Measurements from ENCODE around the gene ANXA1. TPM values are rescaled to one million over a fixed set of nuclear protein-coding genes. Genes with fewer than 3 reads are reported as not detected.

The ANXA1 gene
- total and polyA plus RNA-seq, 2 of the 13 experiments (the other 11 are each of a cell fraction or from before 2014, with no cell fraction given) = 0.15 to 0.20 TPM

GRCh38 chr9:73158723-73159122, 7.1 kb downstream of the ANXA1 start:
- in situ Hi-C loops (cut with HindIII; ENCODE audit: extremely low pct_ligation_motif_present, low pct_unique_long_range_greater_than_20kb) = no loop called here
- Histone ChIP-seq H3K9ac (ENCODE audit: insufficient read depth, low read depth, low read length) (no peak overlapping the region), H3K4me1 (ENCODE audit: insufficient read depth, low read length) (no peaks in the 10 kb centered on the region), H3K27ac (ENCODE audit: extremely low read length, insufficient read depth, low read length) (no peak overlapping the region), H3K4me2 (ENCODE audit: low read depth, low read length) (no peak overlapping the region), H4K20me1 (ENCODE audit: insufficient read depth, low read length) (no peaks in the 10 kb centered on the region), H3K9me3 (ENCODE audit: low read length) (no peaks in the 10 kb centered on the region), H3K79me2 (ENCODE audit: insufficient read depth, low read length) (no peaks in the 10 kb centered on the region), H3K36me3 (replicated peaks in 1 of 2; ENCODE audit: control insufficient read depth in 1 of 2, insufficient read depth in 2 of 2, low read length in 2 of 2) (no peaks in the 10 kb centered on the region), H2AFZ (ENCODE audit: low read length) (no peak overlapping the region), H3K27me3 (ENCODE audit: control insufficient read depth in 1 of 2, insufficient read depth in 2 of 2, low read length in 2 of 2) (no peaks in the 10 kb centered on the region), H3K4me3 (replicated peaks in 1 of 3; ENCODE audit: insufficient read depth in 1 of 3, low read depth in 2 of 3, low read length in 3 of 3) (no peak overlapping the region)
- WGBS (ENCODE audit: low lambda C conversion rate) = 7% methylated on average over 6 of the region's 6 CpGs
- intact Hi-C loops (cut with micrococcal nuclease; ENCODE audit: unreplicated experiment) = no loop called here
- DNase-seq (ENCODE audit: low spot score) = no peak
- ATAC-seq = no peak
- POLR2A ChIA-PET = no interaction called here
- no TSS peak for BruUV-seq (replicated peaks)
- FAIRE-seq = no peak
- CTCF ChIA-PET (ENCODE audit: low intra/inter-chr PET ratio, low total read pairs) = no interaction called here
- TF ChIP-seq ZKSCAN5 (CRISPR knock-in tag; IDR thresholded peaks at IDR 0.05) = no peak
- TF ChIP-seq ZBTB33 (CRISPR knock-in tag; IDR thresholded peaks at IDR 0.05) = no peak
- no peak for TF ChIP-seq NPAS2 (CRISPR knock-in tag; IDR thresholded peaks at IDR 0.05; ENCODE audit: borderline replicate concordance)
- no peak for TF ChIP-seq RBM39 (IDR thresholded peaks at IDR 0.05; ENCODE audit: low read depth, low read length, poor library complexity, severe bottlenecking)

DNA sequence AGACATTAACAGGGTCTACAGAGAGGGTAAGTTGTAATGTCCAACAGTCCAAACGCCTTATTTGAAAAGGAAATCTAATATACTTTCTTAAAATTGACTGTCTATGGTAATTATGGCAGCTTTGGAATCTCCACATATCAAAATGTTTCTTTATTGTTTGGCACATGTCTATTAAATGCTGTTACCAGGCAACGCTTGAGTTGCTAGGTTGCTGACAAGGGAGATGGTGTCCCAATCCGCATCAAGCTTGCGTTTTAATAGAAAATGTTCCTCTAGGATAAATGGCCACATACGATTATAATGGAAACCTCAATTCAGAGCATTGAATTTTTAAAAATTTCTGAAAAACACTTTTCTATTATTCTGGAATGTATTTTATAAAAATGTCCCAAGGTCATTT, 9.2 kb downstream of the ANXA1 start:
- intact Hi-C loops (cut with micrococcal nuclease; ENCODE audit: unreplicated experiment) (no loop called here), in situ Hi-C loops (cut with HindIII; ENCODE audit: extremely low pct_ligation_motif_present, low pct_unique_long_range_greater_than_20kb) (no loop called here)
- ChIA-PET CTCF (ENCODE audit: low intra/inter-chr PET ratio, low total read pairs) (no interaction called here), POLR2A (no interaction called here)
- no peaks in the 10 kb centered on the region for H3K36me3 ChIP-seq (replicated peaks in 1 of 2; ENCODE audit: control insufficient read depth in 1 of 2, insufficient read depth in 2 of 2, low read length in 2 of 2)
- no peak overlapping the region for H2AFZ ChIP-seq (ENCODE audit: low read length)
- no peak overlapping the region for H3K27ac ChIP-seq (ENCODE audit: extremely low read length, insufficient read depth, low read length)
- BruUV-seq (replicated peaks) = no TSS peak
- H3K79me2 ChIP-seq (ENCODE audit: insufficient read depth, low read length) = no peaks in the 10 kb centered on the region
- TF ChIP-seq KDM6A (CRISPR knock-in tag; IDR thresholded peaks at IDR 0.05; ENCODE audit: low read depth) (no peak), ZNF274 (CRISPR knock-in tag; IDR thresholded peaks at IDR 0.05) (no peak), TOE1 (CRISPR knock-in tag; IDR thresholded peaks at IDR 0.05) (no peak)
- no peaks in the 10 kb centered on the region for H3K4me1 ChIP-seq (ENCODE audit: insufficient read depth, low read length)
- no peak overlapping the region for H3K9ac ChIP-seq (ENCODE audit: insufficient read depth, low read depth, low read length)
- no peak for FAIRE-seq
- no peak for DNase-seq (ENCODE audit: low spot score)
- H3K9me3 ChIP-seq (ENCODE audit: low read length) = no peaks in the 10 kb centered on the region
- no peak overlapping the region for H3K4me2 ChIP-seq (ENCODE audit: low read depth, low read length)
- H3K4me3 ChIP-seq (replicated peaks in 1 of 3; ENCODE audit: insufficient read depth in 1 of 3, low read depth in 2 of 3, low read length in 3 of 3) = no peak overlapping the region
- ATAC-seq = no peak
- H4K20me1 ChIP-seq (ENCODE audit: insufficient read depth, low read length) = no peaks in the 10 kb centered on the region
- 56% methylated on average over 5 of the region's 5 CpGs for WGBS (ENCODE audit: low lambda C conversion rate)
- H3K27me3 ChIP-seq (ENCODE audit: control insufficient read depth in 1 of 2, insufficient read depth in 2 of 2, low read length in 2 of 2) = no peaks in the 10 kb centered on the region
